HG02943 (cell line): ENCODE results near the gene SFSWAP.
"Not testable (repeated sequence)": the region's sequence is repeated elsewhere in the genome, so short reads cannot be mapped to it uniquely, and the experiment has no call there.

ENCODE experiments used
- ATAC-seq: cut with Tn5 transposase; IDR thresholded peaks from one replicate; pipeline ENCODE4 v1.9.1; 2021; ENCODE audit warnings: mild to moderate bottlenecking, low read depth, moderate library complexity; ENCODE audit not compliant: unreplicated experiment

SFSWAP gene

GRCh38 chr12:131710464-131711457 lies at the start of gene SFSWAP:
Gene SFSWAP (plus strand): TSS chr12:131711090. CDS start chr12:131711230, 140 bp downstream.
- ATAC-seq, result peak; percentile 87

GRCh38 chr12:131661170-131661985 lies 49.5 kb upstream of the SFSWAP start:
- not testable (repeated sequence) for ATAC-seq

DNA sequence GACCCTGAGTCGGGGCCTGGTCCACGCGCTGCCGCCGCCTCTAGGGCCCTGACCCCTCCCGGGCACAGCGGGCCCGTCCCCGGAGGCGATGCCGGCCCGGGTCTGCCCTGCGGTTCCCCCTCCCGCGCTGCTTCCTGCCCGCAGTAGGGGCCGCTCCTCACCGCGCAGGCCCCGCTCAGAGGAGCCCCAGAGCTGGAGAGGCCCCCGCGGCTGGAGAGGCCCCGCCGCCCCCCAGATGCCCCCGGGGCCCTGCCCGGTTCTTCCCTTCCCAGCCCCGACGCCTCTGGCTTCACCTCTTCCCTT lies 49.0 kb upstream of the SFSWAP start:
- not testable (repeated sequence) for ATAC-seq

- not testable (repeated sequence) for ATAC-seq
Measured at GRCh38 chr12:131662346-131662745, 48.5 kb upstream of the SFSWAP start.

DNA sequence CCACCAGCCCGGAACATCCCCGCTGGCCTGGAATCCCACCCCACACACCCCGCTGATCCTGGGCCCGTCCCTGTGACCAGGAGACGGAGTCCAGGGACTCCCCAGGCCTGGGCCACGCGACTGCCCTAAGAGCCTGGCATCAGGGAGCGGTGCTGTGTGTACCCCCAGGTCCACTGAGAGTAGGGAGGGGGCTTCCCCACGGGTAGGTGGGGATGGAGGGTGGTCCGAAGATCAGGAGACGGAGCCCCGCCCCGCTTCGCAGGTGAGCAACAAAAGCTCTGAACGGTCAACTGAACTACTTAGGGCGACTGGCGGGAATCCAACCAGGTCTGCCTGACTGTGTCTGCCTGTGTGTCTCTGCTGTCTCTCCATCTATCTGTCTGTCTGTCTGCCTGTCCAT lies 45.2 kb upstream of the SFSWAP start:
- not testable (repeated sequence) for ATAC-seq

GRCh38 chr12:131666486-131666885 lies 44.4 kb upstream of the SFSWAP start:
- ATAC-seq, result not testable (repeated sequence)

GRCh38 chr12:131666978-131667601 lies 43.8 kb upstream of the SFSWAP start:
- not testable (repeated sequence) for ATAC-seq

DNA sequence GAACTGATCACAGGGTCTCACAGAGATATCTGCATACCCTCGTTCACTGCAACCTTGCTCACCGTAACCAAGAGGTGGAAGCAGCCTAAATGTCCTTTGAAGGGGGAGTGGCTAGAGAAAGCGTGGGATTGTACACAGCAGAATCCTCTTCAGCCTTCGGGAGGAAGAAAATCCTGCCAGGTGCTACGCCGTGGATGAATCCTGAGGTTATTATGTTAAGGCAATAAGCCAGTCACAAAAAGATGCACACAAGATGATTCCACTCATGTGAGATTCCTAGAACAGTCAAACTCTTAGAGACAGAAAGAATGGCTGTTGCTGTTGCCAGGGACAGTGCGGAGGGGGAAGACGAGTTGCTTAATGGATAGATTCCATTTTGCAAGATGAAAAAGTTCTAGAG lies 39.6 kb upstream of the SFSWAP start:
- ATAC-seq, result no peak

GRCh38 chr12:131671871-131672270 lies 39.0 kb upstream of the SFSWAP start:
- no peak for ATAC-seq

DNA sequence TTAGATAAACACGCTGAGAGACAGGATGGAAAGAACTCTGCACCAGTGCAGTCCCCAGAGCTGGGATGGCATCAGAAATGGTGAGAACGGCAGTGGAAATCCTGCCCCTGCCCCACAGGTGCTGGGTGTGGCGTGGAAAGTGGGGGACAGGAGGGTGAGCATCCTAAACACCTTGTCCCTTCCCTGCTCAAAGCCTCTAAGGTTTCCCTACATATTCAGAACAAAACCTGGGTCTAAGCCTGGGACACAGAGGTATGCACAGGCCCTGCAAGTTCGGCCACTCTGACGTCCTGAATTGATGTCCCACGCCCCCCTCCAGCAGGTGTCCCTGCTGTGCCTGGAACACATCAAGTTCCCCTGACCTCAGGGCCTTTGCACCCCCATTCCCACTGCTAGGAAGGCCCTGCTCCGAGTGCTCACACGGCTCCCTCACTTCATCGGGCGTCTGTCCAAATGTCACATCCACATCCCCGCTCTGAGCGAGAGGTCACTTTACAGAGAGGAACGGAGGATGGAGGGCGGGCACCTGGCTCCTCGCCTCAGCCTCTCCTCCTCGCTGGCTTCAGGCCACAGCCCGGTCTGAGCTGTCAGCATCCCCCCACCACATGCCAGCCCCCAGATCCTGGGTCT lies 38.5 kb upstream of the SFSWAP start:
- ATAC-seq, result no peak

DNA sequence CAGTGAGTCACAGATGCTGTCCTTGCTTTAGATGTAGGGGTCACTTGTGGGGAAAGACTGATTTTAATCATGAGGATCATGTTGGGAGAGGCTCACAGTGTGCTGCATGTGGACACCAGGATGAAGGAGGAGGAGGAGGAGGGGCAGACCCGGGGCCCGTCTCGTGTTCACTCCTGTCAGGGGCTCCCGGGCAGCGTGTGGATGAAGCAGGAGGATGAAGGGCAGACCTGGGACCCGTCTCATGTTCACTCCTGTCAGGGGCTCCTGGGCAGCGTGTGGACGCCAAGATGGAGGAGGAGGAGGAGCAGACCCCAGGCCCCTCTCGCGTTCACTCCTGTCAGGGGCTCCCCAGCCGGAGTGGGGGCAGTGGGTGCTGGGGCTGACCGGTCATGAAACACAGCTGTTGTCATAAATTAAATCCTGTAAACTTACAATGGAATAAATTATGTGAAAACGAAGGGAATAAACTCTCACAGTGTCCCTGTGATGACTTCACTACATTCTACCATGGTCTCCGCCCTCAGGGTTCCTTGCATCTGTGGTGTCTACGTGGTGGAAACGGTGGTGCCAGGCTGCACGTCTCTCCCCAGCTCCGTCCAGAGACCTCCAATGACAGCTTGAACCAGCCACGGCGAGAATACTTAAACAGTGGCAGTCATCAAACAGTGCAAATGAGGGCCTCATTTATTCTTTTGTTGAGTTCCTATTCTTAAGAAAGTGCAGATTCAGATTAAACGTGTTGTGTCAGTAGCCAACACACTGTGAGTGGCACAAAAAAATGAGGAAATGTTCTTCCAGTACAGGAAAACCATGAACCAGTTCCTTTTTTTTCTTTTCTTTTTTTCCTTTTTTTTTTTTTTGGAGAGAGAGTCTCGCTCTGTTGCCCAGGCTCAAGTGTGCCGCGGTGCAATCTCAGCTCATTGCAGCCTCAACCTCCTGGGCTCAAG lies 37.7 kb upstream of the SFSWAP start:
- no peak for ATAC-seq

DNA sequence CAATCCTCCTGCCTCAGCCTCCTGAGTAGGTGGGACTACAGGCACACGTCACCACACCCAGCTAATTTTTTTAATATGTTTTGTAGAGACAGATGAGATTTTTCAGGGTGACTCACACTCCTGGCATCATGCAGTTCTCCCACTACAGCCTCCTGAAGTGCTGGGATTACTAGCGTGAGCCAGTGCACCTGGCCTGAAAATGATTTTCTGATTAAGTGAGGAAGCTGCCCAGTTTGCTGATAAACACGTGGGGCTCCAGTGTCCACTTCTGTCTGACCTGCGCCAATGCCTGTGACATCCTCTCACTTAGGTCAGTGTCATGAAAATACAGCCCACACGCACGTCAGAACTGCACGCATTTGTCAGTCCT lies 37.0 kb upstream of the SFSWAP start:
- no peak for ATAC-seq

DNA sequence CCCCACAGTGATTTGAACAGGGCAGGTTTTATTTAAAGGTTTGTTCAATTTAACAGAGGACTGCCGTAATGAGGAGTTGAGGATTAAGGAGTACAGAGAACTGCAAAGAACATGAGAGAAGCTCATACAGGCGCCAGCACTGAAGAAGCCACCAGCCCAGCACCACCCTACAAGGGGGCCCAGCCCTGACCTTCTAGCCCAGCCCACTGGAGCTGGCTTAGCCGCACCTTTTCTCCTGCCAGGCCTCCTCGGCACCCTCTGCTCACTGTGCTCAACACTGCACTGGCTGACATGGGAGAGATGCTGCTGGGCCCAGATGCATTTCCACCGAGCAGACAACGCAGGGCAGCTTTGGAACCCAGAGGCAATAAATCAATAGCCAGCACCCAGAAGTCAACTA lies 36.5 kb upstream of the SFSWAP start:
- no peak for ATAC-seq

DNA sequence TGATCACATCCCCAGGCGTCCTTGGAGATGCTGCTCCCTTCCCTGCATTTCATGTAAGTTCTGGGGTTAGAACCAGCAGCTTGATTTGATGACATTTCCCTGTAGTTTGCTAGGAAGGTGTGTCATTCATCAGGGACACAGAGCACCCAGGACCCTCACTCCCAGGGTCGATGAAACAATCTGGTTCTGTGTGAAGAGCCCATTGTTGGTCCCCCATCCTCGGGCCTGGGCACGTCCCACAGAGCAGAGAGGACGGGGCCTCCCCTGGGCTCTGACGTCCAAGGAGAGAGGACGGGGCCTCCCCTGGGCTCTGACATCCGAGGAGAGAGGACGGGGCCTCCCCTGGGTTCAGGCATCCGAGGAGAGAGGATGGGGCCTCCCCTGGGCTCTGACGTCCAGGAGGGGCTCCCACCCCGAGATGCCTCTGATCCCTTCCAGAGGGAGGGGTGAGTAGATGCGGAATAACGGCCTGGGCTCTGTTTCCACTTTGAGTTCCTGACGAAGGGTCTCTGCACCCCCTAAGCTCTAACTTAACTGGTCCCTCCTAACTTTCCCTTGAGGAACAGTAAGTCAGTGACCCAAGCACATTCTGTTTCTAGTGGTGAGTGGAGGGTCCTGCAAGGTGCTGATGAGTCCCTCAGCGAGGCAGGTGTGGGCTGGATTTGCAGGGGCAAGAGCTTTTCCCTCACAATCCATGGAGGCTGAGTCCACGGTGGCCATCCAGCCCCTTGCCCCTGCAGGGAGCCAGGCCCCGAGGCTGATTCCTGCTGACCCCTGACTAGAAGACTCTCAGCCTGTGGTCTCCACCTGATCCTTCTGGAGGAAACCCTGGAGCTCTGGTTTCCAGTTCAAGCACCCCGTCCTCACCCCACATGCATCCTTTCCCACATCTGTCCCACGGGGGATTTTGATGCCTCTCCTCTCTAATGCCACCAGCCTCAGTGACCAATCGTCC lies 35.5 kb upstream of the SFSWAP start:
- no peak for ATAC-seq

DNA sequence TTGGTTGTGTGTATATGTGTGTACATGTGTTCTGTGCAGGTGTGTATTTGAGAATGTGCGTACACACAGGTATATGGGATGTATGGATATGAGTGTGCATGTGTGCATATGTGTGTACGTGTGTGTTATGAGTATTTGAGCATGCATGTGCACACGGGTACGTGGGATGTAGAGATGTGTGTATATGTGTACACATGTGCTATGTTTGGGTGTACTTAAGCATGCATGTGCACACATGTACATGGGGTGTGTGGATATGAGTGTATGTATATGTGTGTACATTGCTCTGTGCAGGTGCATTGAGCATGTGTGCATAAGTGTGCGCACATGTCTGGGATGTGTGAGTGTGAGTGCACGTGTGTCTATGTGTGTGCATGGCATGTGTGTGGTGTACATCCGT lies 34.3 kb upstream of the SFSWAP start:
- no peak for ATAC-seq

- ATAC-seq, result not testable (repeated sequence)
Measured at GRCh38 chr12:131677067-131677466, 33.8 kb upstream of the SFSWAP start.

DNA sequence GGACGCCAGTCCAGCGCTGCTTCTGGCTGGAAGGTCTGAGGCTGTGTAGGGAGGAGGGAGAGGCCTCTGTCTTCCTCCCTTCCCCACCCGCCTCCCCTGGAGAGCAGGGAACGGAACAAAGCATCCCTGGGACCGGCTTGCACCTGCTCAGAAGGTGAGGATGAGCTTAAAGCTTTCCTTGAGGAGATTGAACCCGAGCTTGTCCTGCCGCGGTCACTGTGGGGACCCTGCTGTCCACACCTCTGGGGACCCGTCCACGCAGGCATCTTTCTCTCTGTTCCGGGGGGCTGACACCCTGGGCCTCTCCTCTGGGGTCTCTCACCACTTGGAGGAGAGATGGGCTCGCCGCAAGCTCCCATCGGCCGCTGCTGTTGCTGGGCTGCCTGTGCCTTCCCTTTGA lies 33.2 kb upstream of the SFSWAP start:
- ATAC-seq, result no peak
